ENCODE results near the gene SAG.

GRCh38 chr2:233290051-233290845 lies 17.4 kb upstream of the SAG start:
- TF ChIP-seq, protein P1, sequence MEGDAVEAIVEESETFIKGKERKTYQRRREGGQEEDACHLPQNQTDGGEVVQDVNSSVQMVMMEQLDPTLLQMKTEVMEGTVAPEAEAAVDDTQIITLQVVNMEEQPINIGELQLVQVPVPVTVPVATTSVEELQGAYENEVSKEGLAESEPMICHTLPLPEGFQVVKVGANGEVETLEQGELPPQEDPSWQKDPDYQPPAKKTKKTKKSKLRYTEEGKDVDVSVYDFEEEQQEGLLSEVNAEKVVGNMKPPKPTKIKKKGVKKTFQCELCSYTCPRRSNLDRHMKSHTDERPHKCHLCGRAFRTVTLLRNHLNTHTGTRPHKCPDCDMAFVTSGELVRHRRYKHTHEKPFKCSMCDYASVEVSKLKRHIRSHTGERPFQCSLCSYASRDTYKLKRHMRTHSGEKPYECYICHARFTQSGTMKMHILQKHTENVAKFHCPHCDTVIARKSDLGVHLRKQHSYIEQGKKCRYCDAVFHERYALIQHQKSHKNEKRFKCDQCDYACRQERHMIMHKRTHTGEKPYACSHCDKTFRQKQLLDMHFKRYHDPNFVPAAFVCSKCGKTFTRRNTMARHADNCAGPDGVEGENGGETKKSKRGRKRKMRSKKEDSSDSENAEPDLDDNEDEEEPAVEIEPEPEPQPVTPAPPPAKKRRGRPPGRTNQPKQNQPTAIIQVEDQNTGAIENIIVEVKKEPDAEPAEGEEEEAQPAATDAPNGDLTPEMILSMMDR (IDR thresholded peaks at IDR 0.05) = no peak
- no peak for TF ChIP-seq ZFX (IDR thresholded peaks at IDR 0.05; ENCODE audit: borderline replicate concordance)

All from 22Rv1 (cell line).